Gastrocnemius medialis (tissue), 4 donors: ENCODE data around the gene CACNG5.

Experiments
- CTCF ChIP-seq, 5 experiments: fragments of 450-650 bp in 3 of 5; fragments of 200-600 bp in 2 of 5; sonication (generic) in 2 of 5; IDR thresholded peaks in 4 of 5; conservative IDR thresholded peaks in 1 of 5; 1 replicate in 4 of 5; 2 replicates in 1 of 5; pipeline ENCODE4 v1.5.1; 2016 to 2019; ENCODE audit warnings: antibody characterized with exemption in 5 of 5, mild to moderate bottlenecking in 3 of 5, moderate library complexity in 3 of 5
- POLR2A ChIP-seq, 2 donors: fragments of 450-650 bp; IDR thresholded peaks; one replicate each; pipeline ENCODE4 v1.6.1; 2017; ENCODE audit warnings: antibody characterized with exemption in 2 of 2, mild to moderate bottlenecking in 2 of 2, moderate library complexity in 2 of 2

GRCh38 chr17:66842505-66842904 lies 7.6 kb downstream of the CACNG5 start:
- TF ChIP-seq CTCF (IDR thresholded peaks at IDR 0.05 in 4 of 5, conservative IDR thresholded peaks at IDR 0.05 in 1 of 5), result no peak
- no peak for TF ChIP-seq POLR2A (IDR thresholded peaks at IDR 0.05)
